HG02973 (cell line): ENCODE data around the gene SLC12A5.
"Not testable (repeated sequence)": the region's sequence is repeated elsewhere in the genome, so short reads cannot be mapped to it uniquely, and the experiment has no call there.

Experiments
- ATAC-seq: cut with Tn5 transposase; IDR thresholded peaks from one replicate; pipeline ENCODE4 v1.9.1; 2021; ENCODE audit warnings: moderate library complexity; ENCODE audit not compliant: unreplicated experiment

Gene SLC12A5

GRCh38 chr20:46028772-46029371 lies at the start of gene SLC12A5:
Gene SLC12A5 (plus strand): TSS chr20:46029215. CDS start chr20:46029345, 130 bp downstream.
- no peak for ATAC-seq

DNA sequence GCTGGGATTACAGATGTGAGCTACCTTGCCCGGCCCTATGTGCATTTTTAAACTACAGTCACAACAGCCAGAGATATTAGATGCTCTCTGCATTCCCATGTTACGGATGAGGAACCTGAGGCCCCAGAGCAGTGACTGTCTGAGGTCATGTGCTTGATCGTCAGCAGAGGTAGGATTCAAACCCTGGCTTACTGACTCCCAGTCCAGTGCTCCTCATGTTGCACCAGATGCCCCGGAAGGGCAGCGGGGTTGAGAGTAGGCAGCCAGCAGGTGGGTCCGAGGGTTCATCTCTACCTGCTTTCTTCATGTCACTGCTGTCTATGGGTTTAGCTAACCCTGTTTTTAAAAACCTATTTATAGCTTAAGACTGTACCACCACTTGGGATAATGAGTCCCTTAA lies 47.8 kb upstream of the SLC12A5 start:
- no peak for ATAC-seq

DNA sequence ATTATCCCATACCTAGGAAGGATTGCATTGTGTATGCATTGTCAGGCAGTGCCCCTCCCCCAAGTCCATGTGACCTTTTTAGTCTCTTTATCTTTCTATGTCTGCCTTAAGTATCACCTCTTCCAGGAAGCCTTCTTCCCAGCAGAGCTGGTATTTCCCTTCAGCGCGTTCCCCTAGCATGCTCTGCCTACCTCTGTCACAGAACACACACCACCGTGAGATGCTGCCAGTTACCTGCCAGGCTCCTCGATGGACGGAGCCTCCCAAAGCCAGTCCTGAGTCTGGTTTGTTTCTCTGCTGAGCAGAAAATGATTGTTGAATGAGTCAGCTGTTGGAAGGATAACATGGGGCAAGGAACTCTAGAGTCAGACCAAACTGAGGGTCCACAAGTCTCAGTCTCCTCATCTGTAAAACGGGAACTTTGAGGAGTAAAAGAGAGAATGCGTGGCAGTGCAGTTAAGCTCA lies 45.7 kb upstream of the SLC12A5 start:
- ATAC-seq = no peak

- ATAC-seq = no peak
Measured at GRCh38 chr20:45985573-45985972, 43.4 kb upstream of the SLC12A5 start.

DNA sequence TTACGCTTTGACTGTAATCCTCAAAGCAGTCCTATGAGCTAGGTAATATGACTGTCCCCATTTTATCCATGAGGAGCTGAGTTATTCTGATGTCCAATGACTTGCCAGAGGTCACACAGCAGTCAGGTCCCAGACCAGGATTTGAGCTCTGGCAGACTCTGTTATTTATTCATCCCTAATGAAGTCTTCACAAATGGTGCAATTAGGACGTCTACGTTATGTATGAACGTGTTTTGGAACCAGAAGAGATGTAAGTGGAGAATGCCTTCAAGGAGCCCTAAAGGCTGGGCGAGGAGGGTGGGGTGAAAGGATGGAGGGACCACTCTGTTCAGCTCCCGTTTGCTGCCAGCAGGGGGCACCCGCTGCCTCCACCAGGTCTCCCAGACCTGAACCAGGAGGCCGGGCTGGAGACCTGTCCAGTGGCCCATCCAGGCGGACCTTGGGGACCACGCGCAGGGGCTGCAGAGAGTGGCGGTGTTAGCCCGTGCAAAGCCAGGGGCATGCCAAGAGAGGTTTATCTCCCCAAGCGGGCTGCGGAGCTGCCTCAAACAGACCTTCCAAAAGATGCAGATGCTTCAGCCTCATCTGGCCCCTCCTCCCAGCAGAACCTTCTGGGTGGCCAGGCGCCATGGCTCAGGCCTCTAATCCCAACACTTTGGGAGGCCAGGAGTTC lies 41.8 kb upstream of the SLC12A5 start:
- ATAC-seq = no peak

- ATAC-seq = not testable (repeated sequence)
Measured at GRCh38 chr20:45988830-45989229, 40.2 kb upstream of the SLC12A5 start.

DNA sequence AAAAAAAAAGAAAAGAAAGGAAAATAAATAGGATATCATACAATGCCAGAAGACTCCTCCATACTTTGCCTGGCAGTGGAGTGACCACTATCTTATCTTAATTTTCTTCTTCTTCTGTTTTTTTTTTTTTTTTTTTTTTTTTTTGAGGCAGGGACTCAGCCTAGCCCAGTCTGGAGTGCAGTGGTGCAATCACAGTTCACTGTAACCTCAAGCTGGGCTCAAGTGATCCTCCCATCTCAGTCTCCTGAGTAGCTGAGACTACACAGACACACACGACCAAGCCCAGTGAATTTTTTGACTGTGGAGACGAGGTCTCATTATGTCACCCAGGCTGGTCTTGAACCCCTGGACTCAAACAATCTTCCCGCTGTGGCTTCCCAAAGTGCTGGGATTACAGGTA lies 37.4 kb upstream of the SLC12A5 start:
- no peak for ATAC-seq

GRCh38 chr20:45993197-45993951 lies 35.6 kb upstream of the SLC12A5 start:
- no peak for ATAC-seq

- ATAC-seq = no peak
Measured at GRCh38 chr20:45994761-45995493, 34.1 kb upstream of the SLC12A5 start.

GRCh38 chr20:45995495-45996097 lies 33.4 kb upstream of the SLC12A5 start:
- ATAC-seq = not testable (repeated sequence)

GRCh38 chr20:45997187-45997586 lies 31.8 kb upstream of the SLC12A5 start:
- no peak for ATAC-seq

- ATAC-seq = no peak
Measured at GRCh38 chr20:45998337-45998736, 30.7 kb upstream of the SLC12A5 start.

- ATAC-seq = no peak
Measured at GRCh38 chr20:45998761-45999160, 30.3 kb upstream of the SLC12A5 start.

DNA sequence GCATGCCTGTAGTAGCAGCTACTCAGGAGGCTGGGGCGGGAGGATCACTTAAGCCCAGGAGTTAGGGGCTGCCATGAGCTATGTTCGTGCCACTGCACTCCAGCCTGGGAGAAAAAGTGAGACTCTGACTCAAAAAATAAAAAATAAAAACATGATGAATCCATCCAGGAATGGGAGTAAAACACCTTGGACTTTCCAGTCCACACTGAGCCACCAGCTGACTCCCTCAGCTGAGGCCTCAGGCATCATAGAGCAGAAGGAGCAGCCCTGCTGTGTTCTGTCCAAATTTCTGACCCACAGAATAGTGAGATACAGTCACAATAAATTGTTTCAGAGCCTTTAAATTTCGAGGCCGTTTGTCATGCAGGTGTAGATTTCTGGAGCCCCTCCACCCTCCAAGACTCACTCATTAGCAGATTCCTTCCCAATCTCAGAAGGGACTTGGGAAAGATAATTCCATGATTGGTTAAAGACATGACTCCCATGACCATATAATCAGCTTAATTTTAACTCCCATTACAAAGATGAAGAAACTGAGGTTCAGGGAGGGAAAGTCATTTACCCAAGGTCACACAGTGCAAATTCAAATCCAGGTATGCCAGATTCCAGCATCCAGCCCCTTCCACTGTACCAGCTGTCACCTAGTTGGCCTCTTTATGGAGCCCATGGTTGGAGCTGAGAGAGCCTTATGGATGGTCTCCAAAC lies 29.3 kb upstream of the SLC12A5 start:
- no peak for ATAC-seq

DNA sequence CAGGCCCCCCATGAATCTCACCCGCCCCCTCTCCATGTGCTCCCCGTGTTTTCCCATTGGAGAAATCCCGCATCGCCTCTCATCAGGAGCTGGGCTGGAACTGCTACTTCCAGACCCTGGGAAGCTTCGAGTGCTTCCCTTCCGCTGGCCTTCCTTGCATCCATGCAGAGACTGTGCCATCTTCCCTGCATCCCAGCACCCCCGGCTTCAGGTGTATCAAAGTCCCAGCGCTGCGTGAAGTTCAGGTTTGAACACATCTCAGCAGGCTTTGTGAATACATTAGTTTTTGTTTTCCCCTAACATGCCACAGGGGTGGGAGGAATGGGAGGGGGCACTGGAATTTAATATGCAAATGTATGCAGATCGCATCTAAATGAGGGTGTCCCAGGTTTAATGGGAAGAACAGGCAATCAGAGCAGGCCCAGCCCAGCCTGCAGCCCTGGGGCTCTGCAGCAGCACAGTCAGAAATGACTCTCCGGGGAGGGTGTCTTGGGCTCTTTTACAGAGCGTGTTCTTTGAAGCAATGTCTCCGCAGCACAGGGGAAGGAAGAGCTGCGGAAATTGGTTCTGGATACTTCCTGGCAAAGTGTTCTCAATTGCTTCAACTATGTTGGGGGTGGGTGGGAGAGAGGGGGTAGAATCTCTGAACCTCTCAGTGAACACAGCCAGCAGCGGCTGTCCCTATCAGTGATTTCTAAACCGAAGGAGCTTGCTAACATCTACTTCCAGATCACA lies 28.6 kb upstream of the SLC12A5 start:
- no peak for ATAC-seq

DNA sequence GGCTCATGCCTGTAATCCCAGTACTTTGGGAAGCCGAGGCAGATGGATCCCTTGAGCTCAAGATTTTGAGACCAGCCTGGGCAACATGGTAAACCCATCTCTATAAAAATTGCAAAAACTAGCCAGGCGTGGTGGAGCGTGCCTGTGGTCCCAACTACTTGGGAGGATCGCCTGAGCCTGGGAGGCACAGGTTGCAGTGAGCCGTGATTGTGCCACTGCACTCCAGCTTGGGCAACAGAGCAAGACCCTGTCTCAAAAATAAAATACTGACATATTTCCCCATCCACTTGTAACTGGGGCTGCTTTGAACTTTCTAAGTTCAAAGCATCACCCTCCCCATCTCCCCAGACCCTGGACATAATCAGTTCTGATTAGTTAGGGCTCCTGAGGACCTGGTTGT lies 27.5 kb upstream of the SLC12A5 start:
- ATAC-seq = no peak

DNA sequence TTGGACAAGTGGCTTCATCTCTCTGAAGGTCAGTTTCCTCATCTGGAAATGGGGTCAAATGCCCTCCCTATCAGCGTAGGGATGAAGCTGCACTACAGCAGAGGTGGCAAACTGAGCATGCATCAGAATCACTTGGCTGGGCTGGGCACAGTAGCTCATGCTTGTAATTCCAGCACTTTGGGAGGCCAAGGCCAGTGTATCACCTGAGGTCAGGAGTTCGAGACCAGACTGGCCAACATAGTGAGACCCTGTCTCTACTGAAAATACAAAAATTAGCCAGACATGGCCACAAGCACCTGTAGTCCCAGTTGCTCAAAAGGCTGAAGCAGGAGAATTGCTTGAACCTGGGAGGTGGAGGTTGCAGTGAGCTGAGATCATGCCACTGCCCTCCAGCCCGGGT lies 27.0 kb upstream of the SLC12A5 start:
- ATAC-seq = no peak

DNA sequence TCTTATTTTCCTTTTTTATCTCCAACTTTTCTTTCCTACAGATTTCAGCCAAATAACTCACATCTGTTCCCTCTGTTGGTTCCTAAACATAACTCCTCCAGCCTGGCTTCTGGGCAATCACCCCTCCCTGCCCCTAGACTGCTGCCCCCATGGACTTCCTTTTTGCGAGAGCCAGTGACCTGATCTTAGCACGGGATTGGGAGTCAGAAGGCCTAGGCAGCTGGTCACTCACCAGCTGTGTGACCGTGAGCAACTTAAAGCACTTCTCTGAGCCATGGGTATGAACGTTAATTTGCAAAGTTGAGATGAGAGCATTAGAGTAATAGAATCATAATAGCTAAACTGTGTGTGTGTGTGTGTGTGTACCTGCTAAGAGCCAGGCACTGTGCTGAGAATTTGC lies 24.8 kb upstream of the SLC12A5 start:
- no peak for ATAC-seq

GRCh38 chr20:46004889-46005473 lies 24.0 kb upstream of the SLC12A5 start:
- no peak for ATAC-seq
